Neural progenitor cell (in vitro differentiated cells): ENCODE measurements around the gene CFAP20DC.

Experiments
- CTCF ChIP-seq: fragments of 200-600 bp; sonication (generic); IDR thresholded peaks from 2 replicates; pipeline ENCODE4 v1.5.1; 2017; ENCODE audit warnings: antibody characterized with exemption, mild to moderate bottlenecking
- EZH2 ChIP-seq: fragments of 200-600 bp; sonication (generic); IDR thresholded peaks from 2 replicates; pipeline ENCODE4 v1.6.1; 2017; ENCODE audit warnings: antibody characterized with exemption, mild to moderate bottlenecking, moderate library complexity
- EZH2phosphoT487 ChIP-seq: fragments of 200-600 bp; sonication (generic); IDR thresholded peaks from 2 replicates; pipeline ENCODE4 v1.6.1; 2017; ENCODE audit warnings: antibody characterized with exemption

- TF ChIP-seq CTCF = no peak
- TF ChIP-seq EZH2phosphoT487 = no peak
- TF ChIP-seq EZH2 = no peak
Observed at GRCh38 chr3:58725326-58725853, 324.4 kb downstream of the CFAP20DC start.
